Panc1 (cell line): ENCODE results near the gene FOXK2.

Experiments used
- CTCF ChIP-seq: fragments of 450-650 bp; IDR thresholded peaks from 2 replicates; pipeline ENCODE4 v1.5.1; 2017; ENCODE audit warnings: mild to moderate bottlenecking
- POLR2AphosphoS5 ChIP-seq: IDR thresholded peaks from 2 replicates; pipeline ENCODE4 v1.6.1; 2012; ENCODE audit warnings: mild to moderate bottlenecking, low read depth, low read length, moderate library complexity
- SIN3A ChIP-seq: IDR thresholded peaks from 2 replicates; pipeline ENCODE4 v1.6.1; 2012; ENCODE audit warnings: low read depth, mild to moderate bottlenecking, low read length, moderate library complexity, borderline replicate concordance; ENCODE audit not compliant: insufficient read depth
- TCF7L2 ChIP-seq: IDR thresholded peaks from 2 replicates; pipeline ENCODE4 v1.6.1; 2011; ENCODE audit warnings: mild to moderate bottlenecking, low read depth, low read length, inconsistent platforms
- TF ChIP-seq, protein P1 (sequence below), 2 experiments: IDR thresholded peaks; 2 replicates each; pipeline ENCODE4 v1.6.1; 2011 to 2012; ENCODE audit warnings: low read depth in 2 of 2, control low read depth in 1 of 2, low read length in 1 of 2, mild to moderate bottlenecking in 1 of 2, moderate library complexity in 1 of 2; ENCODE audit not compliant: insufficient read depth in 1 of 2

- TF ChIP-seq CTCF = no peak
- no peak for TF ChIP-seq TCF7L2
- TF ChIP-seq POLR2AphosphoS5 = no peak
- TF ChIP-seq, protein P1, sequence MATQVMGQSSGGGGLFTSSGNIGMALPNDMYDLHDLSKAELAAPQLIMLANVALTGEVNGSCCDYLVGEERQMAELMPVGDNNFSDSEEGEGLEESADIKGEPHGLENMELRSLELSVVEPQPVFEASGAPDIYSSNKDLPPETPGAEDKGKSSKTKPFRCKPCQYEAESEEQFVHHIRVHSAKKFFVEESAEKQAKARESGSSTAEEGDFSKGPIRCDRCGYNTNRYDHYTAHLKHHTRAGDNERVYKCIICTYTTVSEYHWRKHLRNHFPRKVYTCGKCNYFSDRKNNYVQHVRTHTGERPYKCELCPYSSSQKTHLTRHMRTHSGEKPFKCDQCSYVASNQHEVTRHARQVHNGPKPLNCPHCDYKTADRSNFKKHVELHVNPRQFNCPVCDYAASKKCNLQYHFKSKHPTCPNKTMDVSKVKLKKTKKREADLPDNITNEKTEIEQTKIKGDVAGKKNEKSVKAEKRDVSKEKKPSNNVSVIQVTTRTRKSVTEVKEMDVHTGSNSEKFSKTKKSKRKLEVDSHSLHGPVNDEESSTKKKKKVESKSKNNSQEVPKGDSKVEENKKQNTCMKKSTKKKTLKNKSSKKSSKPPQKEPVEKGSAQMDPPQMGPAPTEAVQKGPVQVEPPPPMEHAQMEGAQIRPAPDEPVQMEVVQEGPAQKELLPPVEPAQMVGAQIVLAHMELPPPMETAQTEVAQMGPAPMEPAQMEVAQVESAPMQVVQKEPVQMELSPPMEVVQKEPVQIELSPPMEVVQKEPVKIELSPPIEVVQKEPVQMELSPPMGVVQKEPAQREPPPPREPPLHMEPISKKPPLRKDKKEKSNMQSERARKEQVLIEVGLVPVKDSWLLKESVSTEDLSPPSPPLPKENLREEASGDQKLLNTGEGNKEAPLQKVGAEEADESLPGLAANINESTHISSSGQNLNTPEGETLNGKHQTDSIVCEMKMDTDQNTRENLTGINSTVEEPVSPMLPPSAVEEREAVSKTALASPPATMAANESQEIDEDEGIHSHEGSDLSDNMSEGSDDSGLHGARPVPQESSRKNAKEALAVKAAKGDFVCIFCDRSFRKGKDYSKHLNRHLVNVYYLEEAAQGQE (IDR thresholded peaks at IDR 0.05; ENCODE audit: insufficient read depth in 1 of 2, low read depth in 2 of 2, low read length in 1 of 2) = no peak
- TF ChIP-seq SIN3A = no peak
Measured at GRCh38 chr17:82475458-82475857, 44.1 kb upstream of the FOXK2 start.
